GM19463 (cell line): ENCODE data around the gene CALHM1.

Source experiments
- ATAC-seq: cut with Tn5 transposase; IDR thresholded peaks from one replicate; pipeline ENCODE4 v1.9.1; 2021; ENCODE audit warnings: mild to moderate bottlenecking, moderate library complexity; ENCODE audit not compliant: unreplicated experiment

CALHM1 gene

GRCh38 chr10:103456074-103456660 is 2.5 kb downstream of the CALHM1 start:
- no peak for ATAC-seq

DNA sequence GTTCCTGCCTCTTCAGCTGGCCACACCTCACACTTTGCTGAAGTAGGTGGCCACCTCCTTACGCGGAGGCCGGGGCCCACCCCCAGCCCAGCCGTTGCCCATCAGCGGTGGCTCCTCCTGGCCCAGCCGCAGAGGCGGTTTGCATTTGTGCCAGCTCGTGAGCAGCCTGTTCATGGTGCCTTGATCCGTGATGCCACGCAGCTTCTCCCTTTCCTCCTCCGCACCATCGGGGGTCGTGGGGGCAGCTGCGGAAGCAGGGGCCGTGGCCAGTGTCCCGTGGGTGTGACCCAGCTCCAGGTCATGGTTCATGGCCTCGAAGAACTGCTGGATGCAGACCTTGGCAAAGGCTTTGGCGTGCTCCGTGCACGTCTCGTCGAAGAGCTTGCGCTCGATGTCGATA is 3.5 kb downstream of the CALHM1 start:
- ATAC-seq, result no peak

- no peak for ATAC-seq
Measured at GRCh38 chr10:103454026-103454425, 4.7 kb downstream of the CALHM1 start.

- no peak for ATAC-seq
Measured at GRCh38 chr10:103452506-103453230, 6.0 kb downstream of the CALHM1 start.

DNA sequence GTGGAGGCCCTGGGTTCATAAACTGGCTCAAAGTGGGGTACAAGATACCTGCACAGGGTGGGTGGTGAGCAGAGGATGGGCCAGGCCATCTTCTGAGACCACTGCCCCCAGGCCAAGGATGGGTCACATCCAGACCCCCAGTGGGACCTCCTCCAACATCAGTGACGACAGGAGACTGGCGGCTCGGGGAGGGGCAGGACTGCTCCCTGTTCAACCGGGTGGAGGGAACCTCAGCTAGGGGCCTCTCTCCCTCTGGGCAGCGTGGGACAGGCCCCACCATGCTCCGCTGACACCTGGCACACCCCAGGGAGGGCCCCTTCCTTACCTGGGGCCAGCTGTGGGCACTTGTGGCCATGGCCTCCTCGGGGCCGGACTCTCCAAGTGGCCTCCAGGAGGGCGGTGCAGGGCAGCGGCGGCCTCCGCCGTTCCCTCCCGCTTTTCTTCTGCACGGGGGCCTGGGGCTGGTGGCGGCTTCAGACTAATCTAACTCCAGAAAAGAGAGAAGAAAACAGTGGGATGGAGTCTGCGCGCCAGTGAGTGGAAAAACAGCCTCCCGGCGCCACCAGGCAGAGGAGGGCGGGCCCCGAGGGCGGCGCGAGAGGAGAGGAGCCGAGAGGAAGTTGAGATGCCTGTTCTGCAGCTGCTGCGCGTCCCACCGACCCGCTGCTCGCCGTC is 6.7 kb downstream of the CALHM1 start, which contains the start of gene CALHM2:
TSS of gene CALHM2 (minus strand) at position 540 of the 675 bp plus-strand sequence. CDS start 2,429 bp downstream, outside the sequence.
- peak; percentile 76 for ATAC-seq

GRCh38 chr10:103451091-103451813 is 7.4 kb downstream of the CALHM1 start:
- ATAC-seq, result peak; percentile 38

- ATAC-seq, result no peak
Measured at GRCh38 chr10:103450201-103450695, 8.5 kb downstream of the CALHM1 start.

GRCh38 chr10:103449208-103450144 is 9.2 kb downstream of the CALHM1 start:
- no peak for ATAC-seq

- no peak for ATAC-seq
Measured at GRCh38 chr10:103448746-103449145, 10.0 kb downstream of the CALHM1 start.

DNA sequence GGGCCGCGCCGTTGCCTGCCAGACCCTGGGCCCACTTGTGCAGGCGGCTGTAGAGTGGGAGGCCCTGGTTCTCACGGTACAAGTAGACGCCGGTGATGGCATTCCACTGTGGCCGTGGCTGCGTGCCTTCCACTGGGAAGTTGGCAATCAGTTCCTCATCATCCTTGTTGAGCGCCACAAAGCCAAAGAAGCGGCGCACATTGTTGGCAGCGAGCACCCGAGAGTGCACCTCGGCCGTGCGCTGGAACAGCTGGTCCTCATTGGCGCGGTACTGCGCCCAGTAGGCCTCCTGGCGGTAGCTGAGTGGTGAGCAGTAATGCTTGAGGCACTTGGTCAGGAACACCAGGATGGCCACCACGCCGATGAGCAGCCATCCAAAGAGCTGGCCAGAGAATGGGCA is 11.5 kb downstream of the CALHM1 start:
- ATAC-seq, result no peak

DNA sequence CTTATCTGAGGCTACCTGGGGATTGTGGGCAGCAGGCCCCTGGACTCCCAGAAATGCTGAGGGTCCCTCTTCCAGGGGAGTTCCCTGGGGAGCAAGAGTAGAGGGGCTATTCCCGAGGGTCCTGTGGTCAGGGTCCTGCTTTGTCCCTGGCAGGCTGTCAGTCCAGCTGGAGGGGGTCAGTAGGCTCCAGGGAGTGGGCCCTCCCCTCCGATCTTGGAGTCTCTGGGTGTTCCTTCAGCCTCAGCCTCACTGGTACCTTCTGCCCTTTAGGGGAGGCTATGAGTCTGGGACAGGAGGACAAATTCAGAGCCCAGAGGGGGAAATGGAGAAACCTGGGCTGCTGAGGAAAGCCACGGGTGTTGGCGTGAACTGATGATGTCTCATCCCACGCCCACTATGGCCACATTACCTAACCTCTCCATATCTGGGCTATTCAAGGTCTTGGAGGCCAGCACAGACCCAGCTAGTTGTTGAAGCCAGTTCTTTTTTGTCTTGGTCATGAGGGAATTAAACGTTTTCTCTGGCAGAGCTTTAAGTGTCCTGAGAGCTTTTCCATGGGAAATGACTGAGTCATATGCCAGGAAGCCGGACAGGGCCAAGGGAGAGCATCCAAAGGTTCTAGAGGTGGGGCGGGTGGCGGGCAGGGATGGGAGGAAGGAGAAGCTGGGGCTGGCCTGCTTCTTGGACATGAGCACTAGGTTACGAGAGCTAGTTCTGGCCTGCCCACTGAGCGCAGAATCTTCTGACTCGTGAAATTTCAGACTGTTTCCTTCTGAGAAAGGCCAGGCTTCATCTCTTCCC is 12.7 kb downstream of the CALHM1 start:
- ATAC-seq, result no peak

DNA sequence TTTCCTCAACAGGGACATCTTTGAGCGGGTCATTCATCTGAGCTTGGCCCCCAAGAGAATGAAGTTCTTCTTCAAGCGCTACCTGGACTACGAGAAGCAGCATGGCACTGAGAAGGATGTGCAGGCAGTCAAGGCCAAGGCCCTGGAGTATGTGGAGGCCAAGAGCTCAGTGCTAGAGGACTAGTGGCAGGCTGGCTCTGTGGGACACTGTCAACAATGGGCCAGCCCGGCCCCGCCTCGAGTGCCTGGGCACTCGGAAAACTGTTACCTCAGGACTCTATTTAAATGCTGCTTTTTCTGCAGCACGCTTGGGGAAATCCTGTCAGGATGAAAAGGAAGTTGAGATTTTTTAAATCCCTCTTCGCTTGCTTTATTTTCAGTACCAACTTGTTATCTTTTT is 13.3 kb downstream of the CALHM1 start:
- no peak for ATAC-seq

DNA sequence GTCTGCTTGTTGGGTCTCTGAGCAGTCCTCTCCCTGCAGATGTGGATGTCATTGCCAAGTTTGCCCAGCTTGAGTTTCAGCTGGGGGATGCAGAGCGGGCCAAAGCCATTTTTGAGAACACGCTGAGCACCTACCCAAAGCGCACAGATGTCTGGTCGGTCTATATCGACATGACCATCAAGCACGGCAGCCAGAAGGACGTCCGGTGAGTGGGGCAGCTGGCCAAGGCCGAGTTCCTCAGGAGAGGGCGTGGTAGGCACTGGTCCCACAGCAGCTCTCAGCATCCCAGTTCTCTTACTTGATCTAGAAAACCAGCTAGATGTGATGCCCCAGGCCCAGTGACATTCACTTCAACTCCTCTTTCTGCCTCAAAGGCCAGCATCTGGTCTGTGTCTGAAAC is 14.2 kb downstream of the CALHM1 start:
- no peak for ATAC-seq

DNA sequence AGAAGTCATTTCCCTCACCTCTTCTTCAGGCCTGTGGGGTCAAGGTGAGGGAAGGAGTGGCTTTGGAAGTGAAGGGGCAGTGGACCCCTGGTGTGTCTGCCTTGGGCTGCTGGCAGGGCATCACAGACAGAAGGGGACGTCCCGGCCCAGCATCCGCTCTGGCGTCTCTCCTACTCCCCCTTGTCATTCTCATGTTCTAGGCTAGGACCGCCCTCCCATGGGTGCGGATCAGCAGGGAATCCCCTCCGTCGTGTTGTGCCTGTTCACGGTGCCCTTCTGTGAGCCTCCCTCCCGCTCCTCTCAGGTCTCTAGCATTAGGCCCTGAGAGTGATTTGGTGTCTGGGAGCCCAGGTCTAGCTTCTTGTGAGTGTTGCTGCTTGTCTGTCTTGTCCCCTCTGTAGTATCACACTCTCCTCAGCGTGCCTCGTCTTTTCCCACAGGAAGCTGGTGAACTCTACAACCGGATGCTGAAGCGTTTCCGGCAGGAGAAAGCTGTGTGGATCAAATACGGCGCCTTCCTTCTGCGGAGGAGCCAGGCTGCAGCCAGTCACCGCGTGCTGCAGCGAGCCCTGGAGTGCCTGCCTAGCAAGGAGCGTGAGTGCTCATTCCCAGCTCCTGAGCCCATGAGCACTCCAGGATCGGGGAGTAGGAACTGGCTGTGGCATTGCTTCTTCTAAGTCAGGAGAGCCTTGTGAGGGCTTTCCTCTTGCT is 15.1 kb downstream of the CALHM1 start:
- ATAC-seq, result no peak

DNA sequence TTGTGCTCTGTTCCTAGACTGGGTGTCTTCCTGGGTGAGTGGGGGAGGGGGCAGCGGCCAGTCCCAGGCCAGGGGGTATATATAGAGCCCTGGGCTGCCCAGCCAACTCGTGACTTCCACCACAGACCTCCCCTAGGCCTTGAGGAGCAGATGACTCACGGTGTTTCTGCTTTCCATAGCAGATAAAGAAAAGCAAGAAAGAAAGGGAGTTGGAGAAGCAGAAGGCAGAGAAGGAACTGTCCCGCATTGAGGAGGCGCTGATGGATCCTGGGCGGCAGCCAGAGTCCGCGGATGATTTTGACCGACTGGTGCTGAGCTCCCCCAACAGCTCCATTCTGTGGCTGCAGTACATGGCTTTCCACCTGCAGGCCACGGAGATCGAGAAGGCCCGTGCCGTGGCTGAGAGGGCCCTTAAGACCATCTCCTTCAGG is 16.7 kb downstream of the CALHM1 start:
- ATAC-seq, result no peak

GRCh38 chr10:103441611-103442010 is 17.1 kb downstream of the CALHM1 start:
- ATAC-seq, result no peak

DNA sequence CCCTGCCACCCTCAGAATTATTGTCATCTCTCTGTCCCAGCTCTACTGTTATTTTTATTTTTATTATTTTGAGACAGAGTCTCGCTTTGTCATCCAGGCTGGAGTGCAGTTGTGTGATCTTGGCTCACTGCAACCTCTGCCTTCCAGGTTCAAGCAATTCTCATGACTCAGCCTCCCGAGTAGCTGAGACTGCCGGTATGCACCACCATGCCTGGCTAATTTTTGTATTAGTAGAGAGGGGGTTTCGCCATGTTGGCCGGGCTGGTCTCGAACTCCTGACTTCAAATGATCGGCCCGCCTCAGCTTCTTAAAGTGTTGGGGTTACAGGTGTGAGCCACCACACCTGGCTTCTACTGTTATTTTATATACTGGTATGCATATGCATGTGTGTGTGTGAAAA is 17.5 kb downstream of the CALHM1 start:
- no peak for ATAC-seq

DNA sequence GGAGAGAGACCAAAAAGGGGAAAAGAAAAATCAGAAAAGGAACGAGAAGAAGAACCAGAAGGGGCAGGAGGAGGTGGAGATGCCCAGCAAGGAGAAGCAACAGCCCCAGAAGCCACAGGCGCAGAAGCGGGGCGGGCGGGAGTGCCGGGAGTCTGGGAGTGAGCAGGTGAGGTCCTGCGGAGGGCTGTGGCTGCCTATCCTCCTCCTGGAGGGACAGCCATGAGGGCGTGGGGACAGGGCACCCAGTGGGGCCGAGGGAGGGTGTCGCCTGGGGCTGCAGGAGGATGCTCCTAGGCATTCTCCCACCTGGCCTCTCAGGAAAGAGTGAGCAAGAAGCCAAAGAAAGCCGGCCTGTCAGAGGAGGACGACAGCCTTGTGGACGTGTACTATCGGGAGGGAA is 18.3 kb downstream of the CALHM1 start:
- no peak for ATAC-seq

DNA sequence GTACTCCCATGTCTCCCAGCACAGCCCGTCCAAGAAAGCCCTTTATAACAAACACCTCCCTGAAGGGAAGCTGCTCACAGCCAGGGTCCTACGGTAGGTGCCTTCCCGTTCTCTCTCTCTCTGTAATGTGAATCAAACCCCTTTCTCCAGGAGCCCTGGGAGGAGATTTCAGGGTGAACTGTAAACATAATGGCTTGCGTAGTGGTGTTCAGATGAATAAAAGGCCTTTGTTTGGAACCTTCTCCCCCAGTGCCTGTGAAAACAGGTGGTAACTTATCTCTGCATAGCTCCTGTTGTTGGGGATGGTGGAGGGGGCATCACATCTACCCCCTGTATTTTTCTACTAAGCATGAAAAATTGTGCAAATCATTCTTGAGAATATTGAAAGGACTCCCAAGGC is 18.9 kb downstream of the CALHM1 start:
- no peak for ATAC-seq
